ENCODE data around the gene SYN1.

The SYN1 gene

DNA sequence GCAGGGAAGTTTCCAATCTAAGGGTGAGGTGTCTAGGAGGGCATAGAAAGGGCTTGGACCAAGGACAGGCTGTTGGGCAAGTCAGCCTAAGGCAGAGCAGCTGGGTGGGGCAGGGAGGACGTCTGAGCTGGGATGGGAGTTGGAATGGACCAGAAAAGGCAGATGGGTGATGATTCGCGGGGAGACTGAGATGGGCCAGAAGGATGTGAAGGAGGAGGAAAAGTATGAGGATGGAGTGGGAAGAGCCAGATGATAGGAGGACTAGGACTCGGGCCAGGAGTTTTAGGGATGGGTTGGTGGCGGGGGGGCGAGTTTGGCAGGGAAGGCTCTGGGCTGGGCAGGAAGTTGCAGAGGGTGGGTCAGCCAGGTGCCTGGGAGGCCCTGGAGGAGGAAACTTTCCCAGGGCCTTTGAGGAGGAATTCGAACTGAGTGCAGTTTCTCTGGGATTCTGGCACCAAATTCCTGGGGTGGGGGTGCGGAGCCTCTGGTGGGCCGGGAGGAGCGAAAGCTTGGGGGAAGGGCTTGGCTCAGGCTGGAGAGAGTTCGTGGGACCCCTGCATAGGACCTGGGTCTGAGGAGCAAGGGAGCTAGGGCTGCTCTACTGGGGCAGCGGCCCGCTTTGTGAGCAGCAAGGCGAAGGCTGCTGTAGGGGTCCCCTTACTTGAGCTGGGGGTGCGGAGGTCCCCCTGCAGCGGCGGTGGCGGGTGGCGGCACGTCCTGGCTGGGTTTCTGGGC lies 46.1 kb downstream of the SYN1 start:
- DNase-seq (ENCODE audit: low read depth in 2 of 2) = no peak

GRCh38 chrX:47572773-47573340 lies 46.8 kb downstream of the SYN1 start:
- DNase-seq (ENCODE audit: low read depth in 2 of 2) = no peak

DNA sequence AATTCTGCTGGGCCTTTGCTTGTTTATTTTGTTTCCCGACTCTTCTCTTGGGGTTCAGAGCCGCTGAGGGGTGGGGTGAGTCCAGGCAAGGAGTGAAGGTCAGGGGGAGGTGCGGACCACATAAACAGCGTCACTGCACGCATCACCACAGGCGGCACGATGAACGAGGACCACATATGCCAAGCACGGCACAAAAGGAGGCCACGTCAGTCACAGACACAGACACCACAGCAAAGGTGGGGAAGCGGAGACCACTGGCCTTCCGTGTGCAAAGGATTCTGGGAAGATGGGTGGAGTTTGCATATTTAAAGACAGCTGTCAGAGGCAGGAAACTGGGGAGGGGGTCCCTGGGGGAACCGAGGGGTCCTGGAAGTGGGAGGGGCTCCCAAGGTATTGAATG lies 47.8 kb downstream of the SYN1 start:
- DNase-seq (ENCODE audit: low read depth in 2 of 2) = no peak

GRCh38 chrX:47571215-47571614 lies 48.4 kb downstream of the SYN1 start:
- DNase-seq (ENCODE audit: low read depth in 2 of 2) = no peak

DNA sequence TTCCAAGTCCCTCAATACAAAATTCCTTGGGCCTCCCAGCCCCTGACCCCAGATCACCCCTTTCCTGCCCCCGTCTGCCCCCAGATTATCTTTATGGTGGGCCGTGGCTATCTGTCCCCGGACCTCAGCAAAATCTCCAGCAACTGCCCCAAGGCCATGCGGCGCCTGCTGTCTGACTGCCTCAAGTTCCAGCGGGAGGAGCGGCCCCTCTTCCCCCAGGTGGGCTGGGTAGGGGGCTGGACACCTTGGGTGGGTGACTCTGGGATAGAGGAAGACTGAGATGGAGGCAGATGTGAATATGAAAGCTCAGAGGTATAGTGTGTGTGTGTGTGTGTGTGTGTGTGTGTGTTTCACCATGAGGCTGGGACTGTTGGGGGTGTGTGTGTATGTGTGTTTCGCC lies 48.9 kb downstream of the SYN1 start:
- DNase-seq (ENCODE audit: low read depth in 2 of 2) = no peak

GRCh38 chrX:47568656-47569295 lies 50.9 kb downstream of the SYN1 start:
- peak in 1 of 2 donors; percentile 30 for DNase-seq (ENCODE audit: low read depth in 2 of 2)

- DNase-seq (ENCODE audit: low read depth in 2 of 2) = no peak
Observed at GRCh38 chrX:47566841-47567240, 52.8 kb downstream of the SYN1 start.

DNA sequence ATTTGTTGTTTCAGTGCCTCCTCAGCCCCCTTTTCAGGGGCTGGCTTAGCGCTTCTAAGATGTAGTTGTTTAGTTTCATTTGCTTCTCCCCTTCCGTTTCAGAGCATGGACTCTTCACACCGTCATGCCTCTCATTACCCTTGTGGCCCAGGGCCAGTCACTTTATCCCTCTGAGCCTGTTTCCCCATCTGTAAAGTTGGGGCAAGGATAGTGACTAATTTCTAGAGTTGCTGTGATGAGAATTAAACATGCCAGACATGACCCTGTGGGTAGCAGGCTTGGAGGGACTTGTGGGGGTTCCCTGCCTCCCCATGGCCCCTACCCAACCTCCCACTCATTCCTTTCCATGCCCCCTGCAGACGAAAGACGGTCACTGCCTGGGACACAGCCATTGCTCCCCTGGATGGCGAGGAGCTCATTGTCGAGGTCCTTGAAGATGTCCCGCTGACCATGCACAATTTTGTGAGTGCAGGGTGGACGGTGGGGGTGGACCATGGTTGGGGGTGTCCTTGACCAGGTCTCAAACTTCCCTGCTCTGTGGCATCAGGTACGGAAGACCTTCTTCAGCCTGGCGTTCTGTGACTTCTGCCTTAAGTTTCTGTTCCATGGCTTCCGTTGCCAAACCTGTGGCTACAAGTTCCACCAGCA lies 55.1 kb downstream of the SYN1 start:
- DNase-seq (ENCODE audit: low read depth in 2 of 2) = no peak

DNA sequence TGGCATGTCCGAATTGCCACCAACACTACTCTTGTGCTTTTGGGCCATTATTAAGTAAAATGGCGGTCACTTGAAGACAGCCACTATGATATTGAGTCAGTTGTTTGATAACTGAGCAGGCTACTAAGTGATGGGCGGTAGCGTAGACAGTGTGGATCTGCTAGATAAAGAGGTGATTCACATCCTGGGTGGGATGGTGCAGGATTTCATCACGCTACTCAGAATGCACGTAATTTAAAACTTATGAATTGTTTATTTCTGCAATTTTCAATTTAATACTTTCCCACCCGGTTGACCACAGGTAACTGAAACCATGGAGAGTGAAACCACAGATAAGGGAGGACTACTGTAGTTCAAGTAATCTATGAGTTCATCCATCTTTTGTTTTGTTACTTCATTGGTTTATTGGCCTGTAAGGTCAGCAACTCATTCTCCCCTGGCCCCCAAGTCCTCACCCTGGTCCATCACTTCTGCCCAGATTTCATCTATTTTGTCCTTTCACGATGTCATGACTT lies 55.8 kb downstream of the SYN1 start:
- DNase-seq (ENCODE audit: low read depth in 2 of 2) = no peak

DNA sequence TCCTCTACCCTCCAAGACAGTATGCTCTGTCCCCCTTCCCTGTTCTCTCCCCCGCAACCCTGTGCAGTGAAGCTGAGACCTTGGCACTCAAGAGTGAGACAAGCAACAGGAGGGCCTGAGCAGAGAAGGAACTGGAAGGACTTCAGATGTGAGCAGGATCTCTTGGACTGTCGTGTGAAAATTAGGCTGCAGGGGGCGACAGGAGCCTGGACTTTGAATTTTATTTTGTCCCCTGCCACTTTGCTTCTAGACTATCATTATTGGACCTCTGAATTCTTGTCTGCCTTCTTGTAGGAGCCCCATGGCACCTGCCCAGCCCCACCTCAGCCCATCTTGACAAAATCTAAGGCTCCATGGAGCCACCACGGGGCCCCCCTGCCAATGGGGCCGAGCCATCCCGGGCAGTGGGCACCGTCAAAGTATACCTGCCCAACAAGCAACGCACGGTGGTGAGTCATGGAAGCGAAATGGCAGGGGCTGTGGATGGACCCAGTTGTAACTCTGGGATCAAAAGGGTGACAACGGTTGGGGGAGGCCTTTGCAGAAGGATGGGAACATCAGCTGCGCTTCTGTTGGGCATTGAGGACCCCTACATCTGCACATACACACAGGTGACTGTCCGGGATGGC lies 56.9 kb downstream of the SYN1 start:
- DNase-seq (ENCODE audit: low read depth in 2 of 2) = no peak

- no peak for DNase-seq (ENCODE audit: low read depth in 2 of 2)
Observed at GRCh38 chrX:47561659-47562151, 58.0 kb downstream of the SYN1 start.

DNA sequence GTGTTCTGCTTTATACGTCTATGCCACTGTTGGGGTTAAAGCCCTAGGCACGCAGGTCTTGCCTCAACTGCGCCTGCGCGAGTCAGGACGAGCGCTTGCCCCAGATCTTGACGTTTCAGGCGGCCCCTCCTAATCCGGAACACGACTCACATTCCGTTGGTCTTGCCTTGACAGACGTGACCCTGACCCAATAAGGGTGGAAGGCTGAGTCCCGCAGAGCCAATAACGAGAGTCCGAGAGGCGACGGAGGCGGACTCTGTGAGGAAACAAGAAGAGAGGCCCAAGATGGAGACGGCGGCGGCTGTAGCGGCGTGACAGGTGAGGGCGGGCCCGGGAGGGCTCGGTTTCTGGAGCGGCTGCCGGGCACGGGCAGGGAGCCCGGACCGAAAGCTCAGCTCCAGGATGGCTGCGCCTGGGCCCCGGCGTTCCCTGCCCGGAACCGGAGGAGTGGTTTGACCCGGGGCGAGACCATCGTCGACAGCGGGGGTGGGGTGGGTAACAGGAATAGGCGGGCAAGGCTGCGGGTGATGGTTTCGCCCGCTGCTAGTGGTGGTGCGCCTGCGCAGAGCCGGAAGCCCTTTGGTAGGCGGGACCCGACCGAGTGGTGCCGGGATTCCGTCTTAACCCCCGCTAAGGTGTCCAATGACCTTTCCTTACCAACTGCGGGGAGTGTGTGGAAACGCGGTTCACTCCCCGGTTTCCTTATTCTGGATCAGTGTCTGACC lies 58.6 kb downstream of the SYN1 start, which contains the start of gene ARAF:
TSS of gene ARAF (plus strand) at position 272 of the 725 bp plus-strand sequence. CDS start 1,763 bp downstream, outside the sequence.
- DNase-seq (ENCODE audit: low read depth in 2 of 2) = peak; percentile 92 to 94

DNA sequence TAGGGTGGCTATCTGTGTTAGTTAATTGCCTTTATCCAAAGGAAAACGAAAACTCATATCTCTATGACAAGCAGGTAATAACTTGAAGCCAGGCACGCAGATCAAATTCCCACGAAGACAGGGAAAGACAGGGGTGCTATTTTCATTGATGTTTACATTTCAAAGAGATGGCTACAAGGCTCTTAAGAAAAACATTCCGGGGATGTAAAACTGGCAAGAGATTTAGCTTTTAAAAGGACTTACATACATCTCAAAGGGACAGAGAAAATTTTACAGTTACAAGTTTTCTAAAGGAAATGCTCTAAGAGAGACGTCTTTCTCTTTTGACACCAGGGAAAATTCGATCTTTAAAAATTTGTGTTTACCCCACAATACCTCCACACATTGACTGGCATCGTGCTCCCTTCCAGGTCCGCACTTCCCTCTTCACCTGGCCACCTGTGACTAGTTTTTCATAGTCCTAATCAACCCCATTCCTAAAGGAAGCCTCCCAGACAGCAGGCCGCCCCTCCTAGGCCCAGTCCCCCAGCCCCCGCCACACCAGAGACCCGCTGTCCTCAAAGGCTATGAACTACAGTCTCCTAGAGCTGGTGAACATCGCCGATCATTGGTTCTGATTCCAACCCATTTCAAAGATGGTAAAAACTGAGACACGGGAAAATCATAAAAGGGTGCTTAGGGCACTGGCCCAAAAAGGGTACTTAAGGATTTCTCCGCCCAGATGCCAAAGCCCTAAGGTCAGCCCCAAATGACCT lies 59.3 kb downstream of the SYN1 start:
- no peak for DNase-seq (ENCODE audit: low read depth in 2 of 2)

GRCh38 chrX:47558436-47558835 lies 61.2 kb downstream of the SYN1 start:
- no peak for DNase-seq (ENCODE audit: low read depth in 2 of 2)

DNA sequence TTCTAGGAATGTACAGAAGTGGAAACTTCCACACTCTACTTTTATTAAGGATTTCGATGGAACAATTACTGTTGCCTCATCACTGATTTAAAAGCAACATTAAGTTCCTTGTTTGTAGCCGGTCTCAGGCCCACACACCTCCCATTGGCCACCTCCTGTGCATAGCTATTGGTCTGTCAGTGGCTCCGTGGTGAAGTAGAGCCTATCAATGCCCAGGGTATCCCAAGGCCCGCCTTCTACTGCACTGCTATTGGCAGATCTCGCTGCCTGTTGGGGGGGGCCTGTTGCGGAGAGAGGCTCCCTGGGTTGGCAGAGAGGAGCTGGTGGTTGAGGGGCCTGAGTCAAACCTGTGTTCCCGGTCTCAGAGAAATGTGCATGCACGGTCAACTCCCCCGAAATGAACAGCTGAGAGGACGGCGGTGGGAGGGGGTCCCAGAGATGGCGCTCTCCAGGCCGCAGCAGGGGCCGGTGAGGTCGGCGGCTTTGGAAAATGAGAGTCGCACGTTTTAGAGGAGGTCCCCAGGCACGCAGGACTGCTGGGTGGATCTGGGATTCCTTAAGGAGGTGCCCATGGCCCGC lies 63.5 kb downstream of the SYN1 start:
- DNase-seq (ENCODE audit: low read depth in 2 of 2) = peak; percentile 74 to 81

DNA sequence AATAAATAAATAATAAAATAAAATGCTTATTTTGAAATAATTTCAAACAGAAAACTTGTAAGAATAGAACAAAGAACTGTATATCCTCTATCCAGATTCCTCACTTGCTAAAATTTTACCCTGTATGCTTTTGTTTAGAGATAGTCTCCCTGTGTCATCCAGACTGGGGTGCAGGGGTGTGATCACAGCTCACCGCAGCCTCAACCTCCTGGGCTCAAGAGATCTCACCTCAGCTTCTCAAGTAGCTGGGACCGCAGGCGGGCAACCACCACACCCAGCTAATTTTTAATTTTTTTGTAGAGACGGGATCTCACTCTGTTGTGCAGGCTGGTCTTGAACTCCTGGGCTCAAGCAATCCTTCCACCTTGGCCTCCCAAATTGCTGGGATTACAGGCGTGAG lies 76.2 kb downstream of the SYN1 start:
- DNase-seq (ENCODE audit: low read depth in 2 of 2) = no peak

- no peak for DNase-seq (ENCODE audit: low read depth in 2 of 2)
Observed at GRCh38 chrX:47540754-47541538, 78.7 kb downstream of the SYN1 start.

DNA sequence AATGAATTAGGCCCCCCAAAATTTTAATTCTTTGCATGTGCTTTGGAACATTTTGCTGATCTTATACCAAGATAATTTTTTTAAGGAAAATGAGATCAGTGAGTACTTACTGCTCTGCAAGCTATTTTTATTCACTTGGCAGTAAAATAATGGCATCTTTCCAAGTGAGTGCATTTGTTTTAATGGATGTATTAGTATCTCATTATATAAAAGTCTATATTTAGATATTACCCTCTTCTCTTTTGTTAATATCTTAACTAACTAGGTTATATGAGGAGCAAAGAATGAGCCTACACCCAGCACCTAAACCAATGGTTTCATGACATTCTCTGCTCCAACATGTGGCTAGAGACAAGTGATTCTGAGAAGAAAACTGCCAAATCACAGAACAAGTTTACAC lies 79.8 kb downstream of the SYN1 start:
- no peak for DNase-seq (ENCODE audit: low read depth in 2 of 2)

- DNase-seq (ENCODE audit: low read depth in 2 of 2) = no peak
Observed at GRCh38 chrX:47530049-47530448, 89.6 kb downstream of the SYN1 start.

Measured in stimulated activated CD4-positive, alpha-beta T cell treated with anti-CD3 and anti-CD28 coated beads, Interleukin-15, amount 100 ng/mL, for 48 hours (primary cell).